Osteoblast (primary cell): ENCODE measurements around the gene NDFIP2. TPM values are rescaled to one million over a fixed set of nuclear protein-coding genes. Genes with fewer than 3 reads are reported as not detected.

Source experiments
- DNase-seq: peaks from one replicate; pipeline ENCODE4 v3.0.0; 2011; ENCODE audit warnings: low spot score, mixed read lengths; ENCODE audit not compliant: insufficient read length; ENCODE audit errors: missing footprints
- H2AFZ ChIP-seq: 2 replicates; pipeline ENCODE4 v1.6.0; 2011; ENCODE audit warnings: mild to moderate bottlenecking, low read length
- H3K27ac ChIP-seq: 2 replicates; pipeline ENCODE4 v1.5.1; 2011; ENCODE audit warnings: mild to moderate bottlenecking, low read depth, low read length, moderate library complexity
- H3K27me3 ChIP-seq: 2 replicates; pipeline ENCODE4 v1.6.0; 2012; ENCODE audit warnings: mild to moderate bottlenecking, control low read depth, inconsistent platforms, low read length, moderate library complexity; ENCODE audit not compliant: insufficient read depth
- H3K36me3 ChIP-seq: 2 replicates; pipeline ENCODE4 v1.5.1; 2011; ENCODE audit warnings: mild to moderate bottlenecking, low read length, control low read depth, moderate library complexity; ENCODE audit not compliant: insufficient read depth
- H3K4me1 ChIP-seq: 2 replicates; pipeline ENCODE4 v1.5.1; 2011; ENCODE audit warnings: mild to moderate bottlenecking, low read length, control low read depth, moderate library complexity; ENCODE audit not compliant: insufficient read depth
- H3K4me2 ChIP-seq: 2 replicates; pipeline ENCODE4 v1.6.0; 2011; ENCODE audit warnings: mild to moderate bottlenecking, low read length; ENCODE audit not compliant: insufficient read depth
- H3K4me3 ChIP-seq: fragments of 200-600 bp; sonication (generic); 3 replicates; pipeline ENCODE4 v1.5.1; 2012; ENCODE audit warnings: mild to moderate bottlenecking, low read length, inconsistent platforms; ENCODE audit not compliant: insufficient read depth
- H3K79me2 ChIP-seq: 2 replicates; pipeline ENCODE4 v1.6.0; 2012; ENCODE audit warnings: mild to moderate bottlenecking, low read length, control low read depth, inconsistent platforms; ENCODE audit not compliant: insufficient read depth
- H3K9me3 ChIP-seq: 2 replicates; pipeline ENCODE4 v1.5.1; 2011; ENCODE audit warnings: low read depth, low read length, control low read depth
- H4K20me1 ChIP-seq: 2 replicates; pipeline ENCODE4 v1.6.0; 2012; ENCODE audit warnings: mild to moderate bottlenecking, low read length, control low read depth; ENCODE audit not compliant: insufficient read depth
- CTCF ChIP-seq: IDR thresholded peaks from 2 replicates; pipeline ENCODE4 v1.5.1; 2011; ENCODE audit warnings: mild to moderate bottlenecking, low read depth, low read length, moderate library complexity; ENCODE audit errors: extremely low read depth
- total RNA-seq: library from RNA; depleted of rRNA; stranded (reverse); fragments of >200 nt; gene quantifications from 2 replicates; pipeline ENCODE4 v1.2.3, GENCODE V29; 2012

NDFIP2 gene, protein sequence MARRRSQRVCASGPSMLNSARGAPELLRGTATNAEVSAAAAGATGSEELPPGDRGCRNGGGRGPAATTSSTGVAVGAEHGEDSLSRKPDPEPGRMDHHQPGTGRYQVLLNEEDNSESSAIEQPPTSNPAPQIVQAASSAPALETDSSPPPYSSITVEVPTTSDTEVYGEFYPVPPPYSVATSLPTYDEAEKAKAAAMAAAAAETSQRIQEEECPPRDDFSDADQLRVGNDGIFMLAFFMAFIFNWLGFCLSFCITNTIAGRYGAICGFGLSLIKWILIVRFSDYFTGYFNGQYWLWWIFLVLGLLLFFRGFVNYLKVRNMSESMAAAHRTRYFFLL
- total RNA-seq = 47.1 and 56.5 TPM in 2 replicates

GRCh38 chr13:79480954-79481684, at the start of gene NDFIP2:
Gene NDFIP2 (plus strand): TSS chr13:79481155. CDS start chr13:79481204, 49 bp downstream.
- H4K20me1 ChIP-seq = no peaks in the 10 kb centered on the region
- H3K79me2 ChIP-seq = peaks cover 44% of the 10 kb centered on the region
- H3K4me2 ChIP-seq = peak within 1 kb of the TSS; percentile 84
- H3K4me1 ChIP-seq = peaks cover 40% of the 10 kb centered on the region
- H3K27me3 ChIP-seq = peaks cover 10% of the 10 kb centered on the region
- H3K36me3 ChIP-seq = no peaks in the 10 kb centered on the region
- peak within 1 kb of the TSS; percentile 92 for H3K27ac ChIP-seq
- no peaks in the 10 kb centered on the region for H3K9me3 ChIP-seq
- peak; percentile 79 for DNase-seq
- H3K4me3 ChIP-seq = peak within 1 kb of the TSS; percentile 81
- no peak for TF ChIP-seq CTCF
- peak within 1 kb of the TSS; percentile 79 for H2AFZ ChIP-seq

GRCh38 chr13:79432086-79432485, 48.9 kb upstream of the NDFIP2 start:
- Histone ChIP-seq H3K4me2 (no peak overlapping the region), H3K27me3 (no peaks in the 10 kb centered on the region), H3K4me3 (no peak overlapping the region), H3K79me2 (no peaks in the 10 kb centered on the region), H3K27ac (no peak overlapping the region), H3K4me1 (peaks cover 23% of the 10 kb centered on the region), H3K9me3 (no peaks in the 10 kb centered on the region), H2AFZ (no peak overlapping the region), H3K36me3 (no peaks in the 10 kb centered on the region), H4K20me1 (no peaks in the 10 kb centered on the region)
- no peak for DNase-seq
- no peak for TF ChIP-seq CTCF

- Histone ChIP-seq H3K27me3 (no peaks in the 10 kb centered on the region), H3K4me1 (peaks cover 23% of the 10 kb centered on the region), H2AFZ (no peak overlapping the region), H3K4me3 (no peak overlapping the region), H3K27ac (no peak overlapping the region), H3K36me3 (no peaks in the 10 kb centered on the region), H4K20me1 (no peaks in the 10 kb centered on the region), H3K79me2 (no peaks in the 10 kb centered on the region), H3K4me2 (no peak overlapping the region), H3K9me3 (no peaks in the 10 kb centered on the region)
- no peak for TF ChIP-seq CTCF
- DNase-seq = no peak
These were observed 48.0 kb upstream of the NDFIP2 start for GRCh38 chr13:79432992-79433391.

DNA sequence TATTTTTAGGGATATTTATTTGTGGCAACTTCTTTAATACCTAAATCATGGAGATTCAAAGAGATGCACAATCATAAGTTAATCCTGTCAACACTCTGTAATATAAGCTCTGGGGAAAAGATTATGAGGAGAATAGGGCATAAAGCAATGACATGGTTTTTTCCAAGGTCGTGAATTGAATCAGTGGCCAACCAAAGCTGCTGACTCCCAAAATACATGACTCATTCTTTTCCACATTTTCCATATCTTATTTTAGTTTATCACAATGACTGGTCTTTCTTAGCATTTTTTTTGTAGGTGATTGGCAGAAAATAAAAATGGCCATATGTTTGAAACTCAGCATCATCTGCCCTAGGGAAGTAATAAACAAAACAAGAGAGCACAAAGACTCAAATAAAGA, 46.4 kb upstream of the NDFIP2 start:
- Histone ChIP-seq H3K4me3 (no peak overlapping the region), H3K27ac (peak overlapping the region; percentile 90), H3K4me2 (peak overlapping the region; percentile 31), H3K36me3 (no peaks in the 10 kb centered on the region), H4K20me1 (no peaks in the 10 kb centered on the region), H3K9me3 (no peaks in the 10 kb centered on the region), H3K4me1 (peaks cover 23% of the 10 kb centered on the region), H3K79me2 (no peaks in the 10 kb centered on the region), H2AFZ (no peak overlapping the region), H3K27me3 (no peaks in the 10 kb centered on the region)
- peak; percentile 37 for DNase-seq
- TF ChIP-seq CTCF = no peak
